ENCODE data around the gene INO80B. TPM values are rescaled to one million over a fixed set of nuclear protein-coding genes. Genes with fewer than 3 reads are reported as not detected.
A peak's percentile ranks its signal among the peaks of the same experiment; 100 is the strongest.

Gene INO80B
- total RNA-seq, 2 experiments from 2014 or later = 24.2 to 25.6 TPM

DNA sequence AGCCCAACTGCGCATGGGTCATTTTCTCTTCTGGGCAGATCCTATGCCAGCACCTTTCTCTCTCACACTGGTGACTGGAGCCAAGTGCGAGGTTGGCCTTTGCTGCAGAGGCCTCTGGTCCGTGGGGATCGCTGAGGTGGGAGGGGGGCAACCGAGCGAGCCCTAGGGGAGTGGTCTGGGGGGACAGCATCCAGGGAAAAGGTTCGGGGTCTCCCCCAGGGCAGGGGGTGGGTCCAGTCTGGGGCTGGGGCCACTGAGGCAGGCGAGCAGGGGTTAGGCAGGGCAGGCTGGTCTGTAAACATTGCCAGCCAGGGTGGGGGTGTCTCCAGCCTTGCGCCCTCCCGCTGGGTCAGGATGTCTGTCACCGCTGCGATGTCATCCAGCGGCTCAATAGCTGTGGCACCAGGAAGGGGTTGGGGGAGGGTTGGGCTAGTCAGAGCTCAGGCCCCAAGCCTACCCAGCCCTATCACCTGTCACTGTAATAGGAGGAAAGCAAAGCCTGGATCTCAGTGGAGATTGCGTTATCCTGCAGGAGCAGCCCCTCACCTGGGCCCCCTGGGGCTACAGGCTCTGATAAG is 28.6 kb upstream of the INO80B start:
- no peaks in the 10 kb centered on the region for H3K27me3 Mint-ChIP-seq
- no peaks in the 10 kb centered on the region for H3K9me3 Mint-ChIP-seq (ENCODE audit: low read depth)
- no peak overlapping the region for H3K4me3 Mint-ChIP-seq
- intact Hi-C loops (cut with DNase I, micrococcal nuclease) = no loop called here
- POLR2A ChIA-PET = no interaction called here
- CTCF ChIA-PET = no interaction called here
- peaks cover 16% of the 10 kb centered on the region for H3K4me1 Mint-ChIP-seq
- no peak overlapping the region for H3K27ac Mint-ChIP-seq
- ATAC-seq (no peak), DNase-seq (no peak)
- H3K36me3 Mint-ChIP-seq (ENCODE audit: low read depth) = peaks cover 23% of the 10 kb centered on the region

DNA sequence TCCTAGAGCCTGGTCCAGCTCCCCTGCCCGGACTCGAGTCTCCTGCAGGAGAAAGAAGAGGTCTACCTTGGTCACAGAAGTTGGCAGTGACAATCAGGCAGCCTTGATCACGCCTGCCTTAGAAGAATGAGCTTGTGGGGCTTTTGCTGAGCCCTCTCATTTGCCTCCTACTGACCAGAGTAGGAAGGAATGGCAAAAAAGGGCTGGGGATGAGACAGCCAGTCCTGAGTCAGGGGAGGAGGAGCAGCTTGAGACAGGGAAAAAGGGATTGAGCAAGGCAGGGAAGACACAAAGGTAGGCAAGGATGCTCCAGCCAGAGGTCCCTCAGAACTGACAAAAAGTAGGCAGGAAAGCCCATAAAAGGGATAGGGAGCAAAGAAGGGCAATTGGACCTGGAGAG is 27.3 kb upstream of the INO80B start:
- no peak overlapping the region for H3K27ac Mint-ChIP-seq
- ATAC-seq (no peak), DNase-seq (no peak)
- H3K4me3 Mint-ChIP-seq = no peak overlapping the region
- no peaks in the 10 kb centered on the region for H3K9me3 Mint-ChIP-seq (ENCODE audit: low read depth)
- POLR2A ChIA-PET = no interaction called here
- peaks cover 11% of the 10 kb centered on the region for H3K4me1 Mint-ChIP-seq
- peaks cover 23% of the 10 kb centered on the region for H3K36me3 Mint-ChIP-seq (ENCODE audit: low read depth)
- intact Hi-C loops (cut with DNase I, micrococcal nuclease) = no loop called here
- H3K27me3 Mint-ChIP-seq = no peaks in the 10 kb centered on the region
- CTCF ChIA-PET = interaction anchor here (1.2 kb wide), 1 partner anchor 11 kb away, joined by 5 read pairs; no protein-coding TSS in a partner anchor

- no peaks in the 10 kb centered on the region for H3K27me3 Mint-ChIP-seq
- ATAC-seq (no peak), DNase-seq (no peak)
- H3K36me3 Mint-ChIP-seq (ENCODE audit: low read depth) = peaks cover 13% of the 10 kb centered on the region
- ChIA-PET POLR2A (no interaction called here), CTCF (interaction anchor here (1.1 kb wide), 1 partner anchor 26 kb away, joined by 3 read pairs; the partner anchor contains the start of gene INO80B)
- intact Hi-C loops (cut with DNase I, micrococcal nuclease) = no loop called here
- no peaks in the 10 kb centered on the region for H3K9me3 Mint-ChIP-seq (ENCODE audit: low read depth)
- no peak overlapping the region for H3K4me3 Mint-ChIP-seq
- H3K27ac Mint-ChIP-seq = no peak overlapping the region
- no peaks in the 10 kb centered on the region for H3K4me1 Mint-ChIP-seq
Measured at GRCh38 chr2:74428675-74429074, 26.2 kb upstream of the INO80B start.

DNA sequence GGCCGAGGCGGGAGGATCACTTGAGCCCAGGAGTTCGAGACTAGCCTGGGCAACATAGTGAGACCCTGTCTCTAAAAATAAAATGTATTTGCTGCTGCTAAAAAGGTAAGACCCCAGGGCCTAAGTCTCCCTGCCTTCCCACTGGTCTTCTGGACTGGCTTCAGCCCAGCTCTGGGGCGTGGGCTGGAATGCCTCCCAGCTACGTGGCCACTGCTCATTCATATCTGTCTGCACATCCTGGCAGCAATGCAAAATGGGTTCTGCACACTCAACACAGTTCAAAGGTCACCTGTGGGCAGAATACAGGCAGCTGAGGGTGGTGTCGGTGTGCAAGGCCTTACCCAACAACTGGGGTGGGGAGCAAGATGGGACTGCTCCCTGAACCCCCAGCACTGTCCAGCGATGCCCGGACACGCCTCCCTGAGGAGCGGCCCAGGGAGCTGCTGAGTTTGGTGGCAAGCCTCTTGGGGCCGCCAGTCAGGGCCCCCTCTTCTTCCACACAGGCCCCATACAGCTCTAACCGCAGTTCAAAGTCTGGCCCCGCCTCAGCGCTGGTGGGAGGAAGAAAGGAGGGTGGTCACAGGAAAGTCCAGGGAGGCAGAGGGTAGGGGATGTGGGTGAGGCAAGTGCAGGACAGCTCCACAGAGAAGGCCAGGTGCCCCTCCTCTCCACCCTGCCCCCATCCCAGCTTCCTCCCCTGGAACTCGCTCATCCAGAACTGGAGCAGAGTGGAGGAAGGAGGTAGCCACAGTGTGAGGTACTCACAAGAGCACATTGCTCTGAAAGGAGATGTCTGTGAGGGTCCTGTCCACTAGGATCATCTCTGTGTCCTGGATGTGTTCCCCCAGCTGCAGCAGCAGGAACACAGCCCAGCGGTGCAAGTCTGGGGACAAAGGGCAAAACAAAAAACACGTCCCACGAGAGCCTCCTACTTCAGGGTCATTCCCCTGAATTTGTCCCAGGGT is 25.1 kb upstream of the INO80B start:
- Mint-ChIP-seq H3K9me3 (ENCODE audit: low read depth) (no peaks in the 10 kb centered on the region), H3K27me3 (no peaks in the 10 kb centered on the region), H3K27ac (no peak overlapping the region), H3K36me3 (ENCODE audit: low read depth) (peaks cover 7% of the 10 kb centered on the region), H3K4me3 (no peak overlapping the region), H3K4me1 (no peaks in the 10 kb centered on the region)
- ATAC-seq = peak; percentile 12
- ChIA-PET CTCF (interaction anchor here (1.1 kb wide), 1 partner anchor 25 kb away, joined by 3 read pairs; the partner anchor contains the start of gene INO80B), POLR2A (no interaction called here)
- intact Hi-C loops (cut with DNase I, micrococcal nuclease) = no loop called here
- DNase-seq = no peak

DNA sequence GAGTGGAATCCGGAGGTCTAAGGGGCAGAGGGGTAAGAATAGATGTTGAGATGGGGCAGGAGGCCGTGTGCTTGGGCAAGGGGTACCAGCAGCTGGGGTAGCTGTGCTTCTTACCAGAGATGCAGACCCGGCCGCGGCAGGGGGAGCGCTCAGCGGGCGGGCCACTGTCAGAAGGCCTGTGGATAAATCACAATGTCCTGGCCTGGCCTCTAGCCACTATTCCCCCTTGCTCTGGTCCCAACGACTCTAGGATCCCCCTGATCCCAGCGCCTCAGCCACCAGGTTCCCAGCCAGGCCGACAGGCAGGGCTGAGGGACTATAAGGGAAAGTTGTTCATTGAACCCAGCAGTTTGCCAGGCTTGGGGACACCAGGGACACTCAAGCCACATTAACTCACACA is 24.4 kb upstream of the INO80B start:
- Mint-ChIP-seq H3K4me3 (no peak overlapping the region), H3K27me3 (no peaks in the 10 kb centered on the region), H3K27ac (no peak overlapping the region), H3K4me1 (no peaks in the 10 kb centered on the region), H3K9me3 (ENCODE audit: low read depth) (no peaks in the 10 kb centered on the region), H3K36me3 (ENCODE audit: low read depth) (peaks cover 4% of the 10 kb centered on the region)
- ChIA-PET POLR2A (no interaction called here), CTCF (interaction anchor here (0.6 to 1.4 kb wide), 2 partner anchors 10 to 295 kb away, joined by 3 to 6 read pairs; no protein-coding TSS in a partner anchor)
- intact Hi-C loops (cut with DNase I, micrococcal nuclease) = no loop called here
- no peak for ATAC-seq
- DNase-seq = no peak

- Mint-ChIP-seq H3K9me3 (ENCODE audit: low read depth) (no peaks in the 10 kb centered on the region), H3K27me3 (peaks cover 16% of the 10 kb centered on the region), H3K4me1 (peaks cover 8% of the 10 kb centered on the region), H3K4me3 (no peak overlapping the region), H3K27ac (no peak overlapping the region), H3K36me3 (ENCODE audit: low read depth) (no peaks in the 10 kb centered on the region)
- ATAC-seq (no peak), DNase-seq (no peak)
- intact Hi-C loops (cut with DNase I, micrococcal nuclease) = no loop called here
- ChIA-PET CTCF (no interaction called here), POLR2A (no interaction called here)
Measured at GRCh38 chr2:74436111-74436805, 18.6 kb upstream of the INO80B start.

- H3K27ac Mint-ChIP-seq = no peak overlapping the region
- H3K36me3 Mint-ChIP-seq (ENCODE audit: low read depth) = no peaks in the 10 kb centered on the region
- H3K9me3 Mint-ChIP-seq (ENCODE audit: low read depth) = no peaks in the 10 kb centered on the region
- H3K4me1 Mint-ChIP-seq = peaks cover 8% of the 10 kb centered on the region
- H3K27me3 Mint-ChIP-seq = peaks cover 16% of the 10 kb centered on the region
- H3K4me3 Mint-ChIP-seq = no peak overlapping the region
- intact Hi-C loops (cut with DNase I, micrococcal nuclease) = no loop called here
- ChIA-PET POLR2A (no interaction called here), CTCF (interaction anchor here (0.6 kb wide), 1 partner anchor 37 kb away, joined by 3 read pairs; no protein-coding TSS in a partner anchor)
- DNase-seq (no peak), ATAC-seq (no peak)
Measured at GRCh38 chr2:74436848-74437695, 17.8 kb upstream of the INO80B start.

DNA sequence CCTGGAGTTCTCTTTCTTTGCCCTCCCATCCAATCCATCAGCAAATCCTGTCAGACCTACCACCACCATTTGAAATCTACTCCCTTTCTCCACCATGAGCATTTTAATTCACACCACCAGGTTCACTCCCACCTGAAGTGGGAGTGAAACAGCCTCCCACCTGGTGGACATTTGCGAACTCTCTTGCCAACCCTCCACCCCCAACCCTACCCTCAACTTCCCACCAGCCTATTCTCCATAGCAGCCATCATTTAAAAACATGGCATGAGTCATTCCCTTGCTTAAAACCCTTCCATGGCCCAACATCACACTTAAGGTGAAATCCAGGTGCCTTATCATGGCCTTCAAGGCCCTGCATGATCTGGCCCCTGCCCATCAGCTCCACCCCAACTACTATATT is 16.6 kb upstream of the INO80B start:
- Mint-ChIP-seq H3K9me3 (ENCODE audit: low read depth) (no peaks in the 10 kb centered on the region), H3K36me3 (ENCODE audit: low read depth) (no peaks in the 10 kb centered on the region), H3K27me3 (peaks cover 23% of the 10 kb centered on the region), H3K27ac (no peak overlapping the region), H3K4me3 (no peak overlapping the region), H3K4me1 (peaks cover 10% of the 10 kb centered on the region)
- POLR2A ChIA-PET = interaction anchor here (1.2 kb wide), 1 partner anchor 16 kb away, joined by 3 read pairs; no protein-coding TSS in a partner anchor
- DNase-seq (no peak), ATAC-seq (no peak)
- intact Hi-C loops (cut with DNase I, micrococcal nuclease) = no loop called here
- CTCF ChIA-PET = interaction anchor here (0.7 kb wide), 1 partner anchor 11 kb away, joined by 5 read pairs; no protein-coding TSS in a partner anchor

GRCh38 chr2:74439373-74439772 is 15.5 kb upstream of the INO80B start:
- ChIA-PET POLR2A (interaction anchor here (1.2 kb wide), 1 partner anchor 15 kb away, joined by 3 read pairs; no protein-coding TSS in a partner anchor), CTCF (interaction anchor here (1.2 to 1.8 kb wide), 4 partner anchors 15 to 189 kb away, joined by 4 to 8 read pairs (median 6); partner anchors contain the start of gene INO80B)
- no peak overlapping the region for H3K4me3 Mint-ChIP-seq
- no peak overlapping the region for H3K27ac Mint-ChIP-seq
- no peaks in the 10 kb centered on the region for H3K9me3 Mint-ChIP-seq (ENCODE audit: low read depth)
- ATAC-seq (no peak), DNase-seq (no peak)
- H3K36me3 Mint-ChIP-seq (ENCODE audit: low read depth) = no peaks in the 10 kb centered on the region
- H3K4me1 Mint-ChIP-seq = peaks cover 10% of the 10 kb centered on the region
- H3K27me3 Mint-ChIP-seq = peaks cover 26% of the 10 kb centered on the region
- intact Hi-C loops (cut with DNase I, micrococcal nuclease) = no loop called here

DNA sequence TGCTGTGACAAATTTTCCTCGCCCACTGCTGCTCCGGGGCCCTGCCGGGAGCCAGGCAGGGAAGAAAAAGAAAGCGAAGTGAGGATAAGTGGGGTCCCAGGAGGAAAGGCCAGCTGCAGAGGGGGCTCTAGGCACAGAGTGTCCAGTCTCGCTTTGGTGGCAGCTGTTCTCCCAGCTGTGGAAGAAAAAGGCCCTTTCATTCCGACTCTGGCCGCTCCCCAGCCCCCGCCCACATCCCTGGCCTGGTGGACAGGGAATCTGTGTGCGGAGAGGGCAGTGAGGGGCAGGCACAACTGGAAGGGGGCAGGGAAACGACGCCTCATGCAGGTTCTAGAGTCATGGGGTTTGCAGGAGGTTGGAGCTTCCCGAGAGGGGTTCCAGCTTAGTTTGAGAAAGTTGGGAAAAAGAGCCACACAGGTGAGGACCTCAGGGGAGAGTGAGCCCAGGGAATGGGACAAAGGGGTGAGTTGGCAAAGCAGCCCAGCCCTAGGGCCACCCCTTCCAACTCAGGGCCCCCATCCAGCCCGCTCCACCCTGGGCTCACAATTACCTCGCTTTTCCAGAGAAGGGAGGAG is 15.0 kb upstream of the INO80B start:
- ChIA-PET POLR2A (interaction anchor here (0.6 to 1.2 kb wide), 2 partner anchors 14 to 15 kb away, joined by 3 to 5 read pairs; no protein-coding TSS in a partner anchor), CTCF (interaction anchor here (0.7 to 1.8 kb wide), 10 partner anchors 9 to 190 kb away, joined by 3 to 8 read pairs (median 4); partner anchors contain the start of genes INO80B and PCGF1)
- no peaks in the 10 kb centered on the region for H3K36me3 Mint-ChIP-seq (ENCODE audit: low read depth)
- peak overlapping the region; percentile 26 for H3K4me3 Mint-ChIP-seq
- ATAC-seq (no peak), DNase-seq (no peak)
- H3K9me3 Mint-ChIP-seq (ENCODE audit: low read depth) = no peaks in the 10 kb centered on the region
- intact Hi-C loops (cut with DNase I, micrococcal nuclease) = loop anchor here in 1 of 2 experiments (1.0 kb wide), 1 partner anchor 19 kb away; the partner anchor contains the start of genes C2orf81 and WDR54
- peaks cover 31% of the 10 kb centered on the region for H3K27me3 Mint-ChIP-seq
- H3K4me1 Mint-ChIP-seq = peaks cover 10% of the 10 kb centered on the region
- H3K27ac Mint-ChIP-seq = no peak overlapping the region

Data from activated CD4-positive, alpha-beta T cell treated with anti-CD3 and anti-CD28 coated beads for 36 hours (primary cell).